Sigmoid colon (tissue), 7 donors: ENCODE results near the gene ZNF408. TPM values are rescaled to one million over a fixed set of nuclear protein-coding genes. Genes with fewer than 3 reads are reported as not detected.

Experiments
- DNase-seq: peaks from one replicate; pipeline ENCODE4 v3.0.0-alpha.2; 2019
- H3K27ac ChIP-seq, 4 donors: fragments of 200-600 bp; sonication (generic); one replicate each; pipeline ENCODE4 v1.5.1; 2016 to 2019; ENCODE audit warnings: mild to moderate bottlenecking in 1 of 4
- H3K27me3 ChIP-seq, 3 donors: fragments of 200-600 bp; sonication (generic); one replicate each; pipeline ENCODE4 v1.5.1; 2019; ENCODE audit warnings: mild to moderate bottlenecking in 1 of 3
- H3K36me3 ChIP-seq, 4 donors: fragments of 200-600 bp; sonication (generic); one replicate each; pipeline ENCODE4 v1.5.1; 2016 to 2019
- H3K4me1 ChIP-seq, 4 donors: fragments of 200-600 bp; sonication (generic); one replicate each; pipeline ENCODE4 v1.5.1; 2017 to 2019
- H3K4me3 ChIP-seq, 4 donors: fragments of 200-600 bp; sonication (generic); one replicate each; pipeline ENCODE4 v1.5.1; 2017 to 2019; ENCODE audit warnings: mild to moderate bottlenecking in 2 of 4, moderate library complexity in 1 of 4
- H3K9me3 ChIP-seq, 4 donors: fragments of 200-600 bp in 3 of 4; sonication (generic) in 3 of 4; one replicate each; pipeline versions ENCODE4 v1.5.1 to v1.6.1; 2013 to 2019
- CTCF ChIP-seq, 4 experiments: fragments of 450-650 bp in 3 of 4; fragments of 200-600 bp in 1 of 4; IDR thresholded peaks; one replicate each; pipeline ENCODE4 v1.5.1; 2016 to 2019; ENCODE audit warnings: antibody characterized with exemption in 4 of 4, mild to moderate bottlenecking in 3 of 4, moderate library complexity in 2 of 4
- EP300 ChIP-seq, 4 donors: sonication (generic); formaldehyde crosslinking; IDR thresholded peaks; one replicate each; pipeline ENCODE4 v1.6.1; 2017; ENCODE audit warnings: antibody characterized with exemption in 4 of 4
- POLR2A ChIP-seq, 2 donors: fragments of 450-650 bp; IDR thresholded peaks; one replicate each; pipeline ENCODE4 v1.6.1; 2016; ENCODE audit warnings: antibody characterized with exemption in 2 of 2, mild to moderate bottlenecking in 2 of 2, moderate library complexity in 2 of 2
- POLR2AphosphoS5 ChIP-seq, 4 donors: sonication (generic); formaldehyde crosslinking; IDR thresholded peaks; one replicate each; pipeline ENCODE4 v1.6.1; 2017; ENCODE audit warnings: antibody characterized with exemption in 4 of 4
- WGBS, 2 donors: extraction: QIAGEN DNeasy Blood & Tissue Kit; methylation state at CpG; one replicate each; pipeline ENCODE4 v1.1.7; 2013; 5-methylcytosine and 5-hydroxymethylcytosine counted together
- intact Hi-C: fragments of 100-400 bp; cut with DNase I; formaldehyde crosslinking; loops from one replicate; pipeline ENCODE4 v1.15.1; 2023
- polyA plus RNA-seq, 3 donors: library from polyadenylated mRNA; stranded (reverse); fragments of 200-250 nt; gene quantifications; one replicate each; pipeline ENCODE4 v1.2.3, GENCODE V29; 2013
- total RNA-seq, 4 donors: library from RNA; depleted of rRNA; stranded (reverse); fragments of >200 nt; gene quantifications; one replicate each; pipeline ENCODE4 v1.1.0, GENCODE V29; 2016
- donor health status: healthy with polysubstance abuse.
- donor health status: Bipolar disorder and iron deficiency.
- donor health status: healthy.

Gene ZNF408
- total and polyA plus RNA-seq, 7 donors, result 4.3 to 12.8 (median 8.4) TPM

- DNase-seq, result no peak
- Histone ChIP-seq H3K36me3 (peaks cover 36 to 84% (median 45%) of the 10 kb centered on the region in 4 donors), H3K27me3 (no peaks in the 10 kb centered on the region), H3K27ac (no peak overlapping the region), H3K4me1 (peaks cover 0 to 30% (median 26%) of the 10 kb centered on the region in 4 donors), H3K9me3 (no peaks in the 10 kb centered on the region), H3K4me3 (no peak overlapping the region)
- TF ChIP-seq CTCF (IDR thresholded peaks at IDR 0.05) (no peak), POLR2A (IDR thresholded peaks at IDR 0.05) (no peak), EP300 (IDR thresholded peaks at IDR 0.05) (no peak)
- 94 to 95% methylated on average over 21 of the region's 21 CpGs for WGBS, 2 donors
- intact Hi-C loops, result no loop called here
These were observed 20.6 kb upstream of the ZNF408 start for GRCh38 chr11:46680164-46680760.

GRCh38 chr11:46680815-46681214, 20.0 kb upstream of the ZNF408 start:
- TF ChIP-seq POLR2AphosphoS5 (IDR thresholded peaks at IDR 0.05) (no peak), CTCF (IDR thresholded peaks at IDR 0.05) (no peak), EP300 (IDR thresholded peaks at IDR 0.05) (no peak), POLR2A (IDR thresholded peaks at IDR 0.05) (no peak)
- no peak for DNase-seq
- WGBS, 2 donors, result 93 to 95% methylated on average over 22 of the region's 22 CpGs
- Histone ChIP-seq H3K27me3 (no peaks in the 10 kb centered on the region), H3K4me3 (no peak overlapping the region), H3K9me3 (no peaks in the 10 kb centered on the region), H3K4me1 (peaks cover 0 to 25% (median 21%) of the 10 kb centered on the region in 4 donors), H3K27ac (no peak overlapping the region), H3K36me3 (peaks cover 36 to 90% (median 45%) of the 10 kb centered on the region in 4 donors)
- intact Hi-C loops, result no loop called here

- Histone ChIP-seq H3K4me1 (peaks cover 0 to 19% (median 14%) of the 10 kb centered on the region in 4 donors), H3K9me3 (no peaks in the 10 kb centered on the region), H3K36me3 (peaks cover 36 to 94% (median 50%) of the 10 kb centered on the region in 4 donors), H3K27me3 (no peaks in the 10 kb centered on the region), H3K27ac (no peak overlapping the region), H3K4me3 (no peak overlapping the region)
- intact Hi-C loops, result no loop called here
- no peak for DNase-seq
- TF ChIP-seq POLR2AphosphoS5 (IDR thresholded peaks at IDR 0.05), result no peak
- WGBS, 2 donors, result 94 to 97% methylated on average over 11 of the region's 11 CpGs
These were observed 19.0 kb upstream of the ZNF408 start for GRCh38 chr11:46681814-46682213.

- H3K27ac ChIP-seq, result peak overlapping the region in 3 of 4 donors; percentile 8 to 53 (median 51)
- WGBS, 2 donors, result 96 to 97% methylated on average over 11 of the region's 11 CpGs
These were observed 17.8 kb upstream of the ZNF408 start for GRCh38 chr11:46682773-46683752.

More at GRCh38 chr11:46682773-46683752, 17.8 kb upstream of the ZNF408 start:
- no peaks in the 10 kb centered on the region for H3K9me3 ChIP-seq
- no peak for DNase-seq
- no peak overlapping the region for H3K4me3 ChIP-seq
- peaks cover 0 to 31% (median 23%) of the 10 kb centered on the region in 4 donors for H3K4me1 ChIP-seq
- TF ChIP-seq EP300 (IDR thresholded peaks at IDR 0.05), result no peak
- TF ChIP-seq POLR2AphosphoS5 (IDR thresholded peaks at IDR 0.05), result no peak
- TF ChIP-seq CTCF (IDR thresholded peaks at IDR 0.05), result no peak
- no peak for TF ChIP-seq POLR2A (IDR thresholded peaks at IDR 0.05)
- H3K36me3 ChIP-seq, result peaks cover 35 to 94% (median 56%) of the 10 kb centered on the region in 4 donors
- no peaks in the 10 kb centered on the region for H3K27me3 ChIP-seq
- intact Hi-C loops, result no loop called here
